ENCODE results near the gene USP24.

Gene USP24, protein sequence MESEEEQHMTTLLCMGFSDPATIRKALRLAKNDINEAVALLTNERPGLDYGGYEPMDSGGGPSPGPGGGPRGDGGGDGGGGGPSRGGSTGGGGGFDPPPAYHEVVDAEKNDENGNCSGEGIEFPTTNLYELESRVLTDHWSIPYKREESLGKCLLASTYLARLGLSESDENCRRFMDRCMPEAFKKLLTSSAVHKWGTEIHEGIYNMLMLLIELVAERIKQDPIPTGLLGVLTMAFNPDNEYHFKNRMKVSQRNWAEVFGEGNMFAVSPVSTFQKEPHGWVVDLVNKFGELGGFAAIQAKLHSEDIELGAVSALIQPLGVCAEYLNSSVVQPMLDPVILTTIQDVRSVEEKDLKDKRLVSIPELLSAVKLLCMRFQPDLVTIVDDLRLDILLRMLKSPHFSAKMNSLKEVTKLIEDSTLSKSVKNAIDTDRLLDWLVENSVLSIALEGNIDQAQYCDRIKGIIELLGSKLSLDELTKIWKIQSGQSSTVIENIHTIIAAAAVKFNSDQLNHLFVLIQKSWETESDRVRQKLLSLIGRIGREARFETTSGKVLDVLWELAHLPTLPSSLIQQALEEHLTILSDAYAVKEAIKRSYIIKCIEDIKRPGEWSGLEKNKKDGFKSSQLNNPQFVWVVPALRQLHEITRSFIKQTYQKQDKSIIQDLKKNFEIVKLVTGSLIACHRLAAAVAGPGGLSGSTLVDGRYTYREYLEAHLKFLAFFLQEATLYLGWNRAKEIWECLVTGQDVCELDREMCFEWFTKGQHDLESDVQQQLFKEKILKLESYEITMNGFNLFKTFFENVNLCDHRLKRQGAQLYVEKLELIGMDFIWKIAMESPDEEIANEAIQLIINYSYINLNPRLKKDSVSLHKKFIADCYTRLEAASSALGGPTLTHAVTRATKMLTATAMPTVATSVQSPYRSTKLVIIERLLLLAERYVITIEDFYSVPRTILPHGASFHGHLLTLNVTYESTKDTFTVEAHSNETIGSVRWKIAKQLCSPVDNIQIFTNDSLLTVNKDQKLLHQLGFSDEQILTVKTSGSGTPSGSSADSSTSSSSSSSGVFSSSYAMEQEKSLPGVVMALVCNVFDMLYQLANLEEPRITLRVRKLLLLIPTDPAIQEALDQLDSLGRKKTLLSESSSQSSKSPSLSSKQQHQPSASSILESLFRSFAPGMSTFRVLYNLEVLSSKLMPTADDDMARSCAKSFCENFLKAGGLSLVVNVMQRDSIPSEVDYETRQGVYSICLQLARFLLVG (N-terminal part only)

GRCh38 chr1:55215194-55216021, at the start of gene USP24:
Gene USP24 (minus strand): TSS chr1:55215364. CDS start chr1:55215113, 251 bp downstream.
- peak; percentile 87 for DNase-seq

- DNase-seq = no peak
Observed at GRCh38 chr1:55262822-55263221, 47.7 kb upstream of the USP24 start.

DNA sequence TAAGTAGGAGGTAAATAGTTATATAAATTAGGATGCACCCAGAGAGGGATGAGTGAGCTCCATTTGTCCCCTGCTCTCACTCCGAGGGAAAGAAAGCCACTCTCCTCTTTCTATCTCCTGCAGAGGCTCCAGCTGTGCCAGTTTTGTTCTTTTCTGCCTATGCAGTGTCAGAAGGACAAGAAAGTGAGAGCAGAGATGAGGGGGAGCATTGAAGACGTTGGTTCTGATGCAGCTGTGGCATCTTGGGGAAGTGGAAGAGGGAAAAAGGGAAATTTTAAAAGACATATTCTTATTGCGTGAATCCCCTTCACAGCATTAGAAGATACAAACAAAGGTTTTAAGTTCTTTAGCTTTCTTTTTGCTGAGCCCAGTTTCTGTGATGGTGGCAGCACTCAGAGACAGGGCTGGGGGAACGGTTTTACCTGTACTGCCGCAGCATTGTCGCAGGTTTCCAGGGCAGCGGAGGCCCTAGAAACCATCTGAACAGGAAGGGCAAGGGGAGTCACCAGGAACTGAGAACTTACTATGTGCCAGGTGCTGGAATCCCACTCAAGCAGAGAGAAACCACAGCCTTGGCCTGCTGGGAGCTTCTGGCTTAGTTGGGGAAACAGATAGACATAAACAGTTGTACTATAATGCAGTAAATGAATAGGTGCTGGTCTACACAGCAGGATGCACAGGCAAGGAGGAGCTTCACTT, 44.9 kb upstream of the USP24 start:
- DNase-seq = no peak

DNA sequence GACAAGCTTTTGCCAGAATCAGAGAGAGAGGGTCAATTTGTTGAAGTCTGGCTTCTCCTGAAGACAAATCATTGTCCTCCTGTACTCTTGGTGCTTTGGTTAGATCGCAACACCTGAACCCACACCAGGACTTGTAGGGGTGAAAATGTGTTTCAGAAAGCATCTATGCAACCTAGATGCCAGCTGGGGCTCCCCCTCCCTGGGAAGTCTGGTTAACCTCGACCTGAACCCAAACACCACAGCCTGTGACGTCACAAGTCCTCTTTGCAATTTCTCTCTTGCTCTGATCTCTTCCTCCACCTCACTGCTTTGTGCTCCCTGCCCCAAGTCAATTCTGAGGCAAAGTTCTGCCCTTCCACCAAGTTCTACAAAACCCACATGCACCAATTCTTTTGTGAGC, 42.8 kb upstream of the USP24 start:
- peak; percentile 59 for DNase-seq

DNA sequence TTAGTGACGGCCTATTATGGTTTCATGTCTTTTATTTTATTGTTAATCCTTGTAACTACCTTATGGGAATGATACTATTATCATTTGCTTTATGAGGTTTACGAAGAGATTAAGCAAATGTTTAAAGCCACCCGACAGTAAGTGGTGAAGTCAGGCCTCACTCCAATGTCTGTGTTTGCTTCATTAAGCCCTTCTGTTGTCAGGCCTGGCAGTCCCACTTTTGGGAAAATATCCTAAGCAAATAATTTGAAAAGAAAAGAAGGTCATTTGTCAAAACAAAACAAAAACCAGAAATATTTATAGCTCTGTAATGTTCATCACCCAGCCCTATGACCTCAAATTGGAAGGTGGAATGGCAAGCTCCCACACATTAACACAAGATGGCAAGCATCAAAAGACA, 40.7 kb upstream of the USP24 start:
- DNase-seq = no peak

GRCh38 chr1:55252942-55253589, 37.9 kb upstream of the USP24 start:
- no peak for DNase-seq

- DNase-seq = no peak
Observed at GRCh38 chr1:55250399-55251075, 35.4 kb upstream of the USP24 start.

- no peak for DNase-seq
Observed at GRCh38 chr1:55249646-55250398, 34.7 kb upstream of the USP24 start.

- no peak for DNase-seq
Observed at GRCh38 chr1:55246896-55247295, 31.7 kb upstream of the USP24 start.

GRCh38 chr1:55246331-55246730, 31.2 kb upstream of the USP24 start:
- no peak for DNase-seq

- no peak for DNase-seq
Observed at GRCh38 chr1:55245781-55246180, 30.6 kb upstream of the USP24 start.

GRCh38 chr1:55244476-55245099, 29.4 kb upstream of the USP24 start:
- DNase-seq = no peak

DNA sequence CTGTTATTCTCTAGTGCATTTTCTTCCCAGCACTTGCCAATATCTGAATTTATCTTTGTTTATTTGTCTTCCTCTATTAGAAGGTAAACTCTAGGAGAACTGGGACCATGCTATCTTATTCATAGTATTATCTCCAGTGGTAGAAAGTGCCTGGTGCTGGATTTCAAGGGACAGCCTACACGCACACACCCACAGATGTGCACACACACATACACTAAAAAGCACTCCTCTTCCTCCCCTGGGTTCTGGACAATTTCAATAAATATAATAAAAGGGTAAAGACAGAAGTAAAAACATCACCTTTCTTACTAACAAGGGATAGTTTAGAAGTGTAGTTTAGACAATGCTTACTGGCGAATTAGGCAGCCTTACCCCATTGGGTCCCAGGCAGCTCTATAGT, 28.5 kb upstream of the USP24 start:
- DNase-seq = no peak

DNA sequence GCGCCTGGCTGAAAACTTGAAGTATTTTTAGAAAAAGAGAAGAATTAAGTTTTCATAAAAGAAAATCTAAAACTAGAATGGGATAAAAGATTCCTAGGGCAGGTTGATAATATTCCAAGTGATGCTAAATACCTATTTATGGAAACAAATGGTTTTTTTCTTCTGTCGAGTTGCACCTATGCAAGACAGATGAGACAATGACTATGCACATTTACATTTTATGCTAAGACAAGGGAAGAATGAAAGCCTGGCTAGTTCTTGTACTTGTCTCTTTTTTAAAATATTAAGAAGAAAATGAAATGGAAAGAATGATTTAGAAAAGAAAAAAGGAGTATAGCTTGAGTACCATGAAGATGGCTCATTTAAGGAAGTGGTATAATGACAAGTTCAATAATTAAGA, 24.4 kb upstream of the USP24 start:
- DNase-seq = no peak

DNA sequence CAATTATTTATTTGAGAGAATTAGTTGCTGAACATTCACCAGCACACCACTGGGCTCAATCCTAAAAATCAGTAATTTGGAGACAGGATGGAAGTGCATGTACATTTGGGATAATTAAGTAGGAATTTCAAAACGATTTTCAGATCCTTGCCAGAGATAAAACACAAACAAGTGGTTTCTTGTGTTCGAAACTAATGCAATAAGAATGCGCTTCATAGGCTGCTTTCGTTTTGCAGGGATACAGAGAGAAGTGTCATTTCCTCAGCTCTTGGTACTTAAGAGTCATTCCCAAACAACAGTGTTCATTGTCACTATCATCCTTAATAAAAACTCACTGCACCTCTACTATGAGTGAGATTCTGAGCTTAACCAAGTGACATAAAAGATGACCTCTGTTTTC, 20.6 kb upstream of the USP24 start:
- no peak for DNase-seq

DNA sequence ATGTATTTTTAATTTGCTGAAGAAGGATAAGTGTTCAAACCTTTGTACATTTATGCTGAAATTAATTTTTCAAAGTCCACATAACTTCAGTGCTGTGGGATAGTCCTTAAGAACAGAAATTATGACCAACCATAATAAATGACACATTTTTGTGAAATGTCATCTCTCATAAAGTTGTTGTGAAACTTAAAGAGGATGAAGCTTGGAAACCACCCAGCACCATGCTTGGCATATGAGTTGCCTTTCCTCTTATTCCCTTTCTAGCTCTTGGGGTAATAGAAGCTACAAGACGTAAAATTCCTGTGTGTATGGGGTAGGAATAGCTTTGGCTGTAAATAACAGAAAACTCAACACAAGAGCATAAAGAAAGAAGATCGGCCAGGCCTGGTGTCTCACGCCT, 18.9 kb upstream of the USP24 start:
- no peak for DNase-seq

DNA sequence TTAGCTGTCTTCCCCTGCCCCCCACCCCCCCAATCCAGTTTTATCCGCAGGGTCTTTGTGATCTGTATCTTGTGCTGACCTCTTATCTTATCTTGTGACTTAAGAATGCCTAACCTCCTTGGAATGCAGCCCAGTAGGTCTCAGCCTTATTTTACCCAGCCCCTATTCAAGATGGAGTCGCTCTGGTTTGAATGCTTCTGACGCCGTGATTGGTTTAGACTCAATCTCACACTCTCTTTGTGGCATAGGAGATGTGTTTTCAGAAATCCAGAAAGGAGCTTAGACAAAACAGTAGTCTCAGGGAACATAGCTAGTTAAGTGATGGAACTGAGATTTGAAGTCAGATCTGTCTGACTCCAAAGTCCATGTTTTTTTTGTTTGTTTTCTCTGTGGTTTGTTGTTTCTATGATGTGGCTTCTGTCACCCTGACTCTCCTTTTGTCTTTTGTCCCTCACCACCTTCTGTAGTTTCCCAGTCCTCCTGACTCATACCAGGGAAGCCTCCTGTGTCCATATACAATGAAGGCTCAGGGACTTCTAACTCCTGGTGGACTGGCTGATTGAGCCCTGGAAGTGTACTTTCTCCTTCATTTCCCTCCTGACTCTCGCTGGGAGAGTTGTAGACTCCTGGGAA, 18.1 kb upstream of the USP24 start:
- no peak for DNase-seq

DNA sequence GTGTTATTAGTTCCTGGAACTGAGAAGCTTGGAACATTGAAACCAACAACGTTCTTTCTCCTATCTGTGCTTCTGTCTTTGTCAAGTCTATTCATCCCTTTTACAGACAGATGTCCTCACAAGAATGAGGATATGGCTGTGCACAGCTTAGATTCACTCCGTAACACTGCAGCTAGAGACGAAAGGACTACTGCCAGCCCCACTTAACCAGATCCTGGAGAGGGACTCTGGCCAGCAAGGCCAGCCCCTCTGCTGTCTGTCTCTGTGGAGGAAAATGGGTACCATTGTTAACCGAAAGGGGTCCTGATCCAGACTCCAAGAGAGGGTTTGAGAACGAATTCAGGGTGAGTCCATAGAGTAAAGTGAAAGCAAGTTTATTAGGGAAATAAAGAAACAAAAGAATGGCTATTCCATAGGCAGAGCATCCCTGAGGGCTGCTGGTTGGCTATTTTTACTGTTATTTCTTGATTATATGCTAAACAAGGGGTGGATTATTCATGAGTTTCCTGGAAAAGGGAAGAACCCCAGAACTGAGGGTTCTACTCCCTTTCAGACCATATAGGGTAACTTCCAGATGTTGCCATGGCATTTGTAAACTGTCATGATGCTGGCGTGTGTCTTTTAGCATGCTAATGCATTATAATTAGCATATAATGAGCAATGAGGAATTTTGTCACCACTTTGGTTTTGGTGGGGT, 17.4 kb upstream of the USP24 start:
- no peak for DNase-seq
